SK-N-MC (cell line): ENCODE results near the gene FLNB.

Experiments used
- EZH2 ChIP-seq: fragments of 200-600 bp; sonication (generic); IDR thresholded peaks from one replicate; pipeline ENCODE4 v1.6.1; 2017; ENCODE audit warnings: antibody characterized with exemption
- FOXP2 ChIP-seq: optimal IDR thresholded peaks from 2 replicates; pipeline ENCODE3; 2011; ENCODE audit warnings: mild to moderate bottlenecking, moderate library complexity; ENCODE audit not compliant: insufficient read depth; ENCODE audit errors: extremely low read length, control extremely low read depth
- POLR2AphosphoS5 ChIP-seq: IDR thresholded peaks from 2 replicates; pipeline ENCODE4 v1.6.1; 2012; ENCODE audit warnings: mild to moderate bottlenecking, low read depth, low read length, borderline replicate concordance

GRCh38 chr3:58207954-58208353, 199.7 kb downstream of the FLNB start:
- no peak for TF ChIP-seq POLR2AphosphoS5
- no peak for TF ChIP-seq EZH2
- TF ChIP-seq FOXP2 = no peak
